Neural cell (in vitro differentiated cells): Measurements from ENCODE around the gene USP36. TPM values are rescaled to one million over a fixed set of nuclear protein-coding genes. Genes with fewer than 3 reads are reported as not detected.

Experiments
- H2AFZ ChIP-seq: fragments of 200-600, 300-800 bp; sonication (generic), shearing (Covaris generic); 2 replicates; pipeline ENCODE4 v1.6.0; 2014; ENCODE audit warnings: low read depth, mild to moderate bottlenecking, antibody characterized with exemption, low read length, moderate library complexity
- H3F3A ChIP-seq: fragments of 200-600 bp; shearing (Covaris generic); 2 replicates; pipeline ENCODE4 v1.6.1; 2016; ENCODE audit warnings: mild to moderate bottlenecking, moderate library complexity, mixed read lengths, antibody characterized with exemption, low read length; ENCODE audit not compliant: insufficient read depth, poor library complexity, severe bottlenecking
- H3K27ac ChIP-seq: fragments of 200-600, 300-800 bp; sonication (generic), shearing (Covaris generic); 2 replicates; pipeline ENCODE4 v1.5.1; 2014; ENCODE audit warnings: mild to moderate bottlenecking, low read length, moderate library complexity
- H3K27me3 ChIP-seq: fragments of 300-800, 200-600 bp; sonication (generic), shearing (Covaris generic); 2 replicates; pipeline ENCODE4 v1.6.0; 2014; ENCODE audit warnings: mild to moderate bottlenecking, low read depth, low read length, moderate library complexity; ENCODE audit not compliant: insufficient read depth
- H3K36me3 ChIP-seq: fragments of 300-800, 200-600 bp; sonication (generic), shearing (Covaris generic); 2 replicates; pipeline ENCODE4 v1.5.1; 2014; ENCODE audit warnings: mild to moderate bottlenecking, antibody characterized with exemption, low read length, moderate library complexity; ENCODE audit not compliant: insufficient read depth
- H3K4me2 ChIP-seq: fragments of 300-800, 200-600 bp; sonication (generic), shearing (Covaris generic); 2 replicates; pipeline ENCODE4 v1.6.0; 2014; ENCODE audit warnings: mild to moderate bottlenecking, low read length
- H3K4me3 ChIP-seq: fragments of 300-800, 200-600 bp; sonication (generic), shearing (Covaris generic); 2 replicates; pipeline ENCODE4 v1.5.1; 2014; ENCODE audit warnings: mild to moderate bottlenecking, low read length, moderate library complexity
- H3K79me2 ChIP-seq: fragments of 200-600 bp; shearing (Covaris generic); replicated peaks from 2 replicates; pipeline ENCODE4 v1.6.0; 2014; ENCODE audit warnings: mild to moderate bottlenecking, low read length, moderate library complexity; ENCODE audit not compliant: insufficient read depth
- H3K9ac ChIP-seq: fragments of 300-800, 200-600 bp; sonication (generic), shearing (Covaris generic); 2 replicates; pipeline ENCODE4 v1.6.1; 2016; ENCODE audit warnings: mild to moderate bottlenecking, low read length, mixed read lengths
- H3K9me2 ChIP-seq: fragments of 200-600 bp; shearing (Covaris generic); 2 replicates; pipeline ENCODE4 v1.6.1; 2016; ENCODE audit warnings: mild to moderate bottlenecking, low read length, mixed read lengths; ENCODE audit not compliant: insufficient read depth
- H3K9me3 ChIP-seq: fragments of 200-600, 300-800 bp; sonication (generic), shearing (Covaris generic); 2 replicates; pipeline ENCODE4 v1.6.1; 2016; ENCODE audit warnings: mild to moderate bottlenecking, mixed run types, low read length, moderate library complexity, mixed read lengths
- H4K20me1 ChIP-seq: fragments of 200-600 bp; shearing (Covaris generic); 2 replicates; pipeline ENCODE4 v1.6.1; 2016; ENCODE audit warnings: mild to moderate bottlenecking, mixed run types; ENCODE audit not compliant: insufficient read depth
- EP300 ChIP-seq: fragments of 450-650 bp; conservative IDR thresholded peaks from 2 replicates; pipeline ENCODE4 v1.6.1; 2014; ENCODE audit warnings: antibody characterized with exemption, mild to moderate bottlenecking, moderate library complexity; ENCODE audit not compliant: poor library complexity, severe bottlenecking
- EZH2 ChIP-seq: fragments of 200-600, 300-800 bp; shearing (Covaris generic), sonication (generic); IDR thresholded peaks from 2 replicates; pipeline ENCODE4 v1.6.1; 2014; ENCODE audit warnings: antibody characterized with exemption, low read length, borderline replicate concordance, mild to moderate bottlenecking; ENCODE audit not compliant: insufficient read depth, poor library complexity, severe bottlenecking
- MXI1 ChIP-seq: fragments of 450-650 bp; conservative IDR thresholded peaks from 2 replicates; pipeline ENCODE4 v1.6.1; 2014; ENCODE audit warnings: antibody characterized with exemption, mild to moderate bottlenecking; ENCODE audit not compliant: poor library complexity, severe bottlenecking
- POLR2AphosphoS5 ChIP-seq: IDR thresholded peaks from 2 replicates; pipeline ENCODE4 v1.6.1; 2012
- RAD21 ChIP-seq: fragments of 450-650 bp; conservative IDR thresholded peaks from 2 replicates; pipeline ENCODE4 v1.6.1; 2014; ENCODE audit warnings: antibody characterized with exemption, mild to moderate bottlenecking, moderate library complexity
- SMC3 ChIP-seq: fragments of 450-650 bp; conservative IDR thresholded peaks from 2 replicates; pipeline ENCODE4 v1.6.1; 2014; ENCODE audit warnings: antibody characterized with exemption, mild to moderate bottlenecking, moderate library complexity; ENCODE audit not compliant: poor library complexity
- TAF1 ChIP-seq: IDR thresholded peaks from 2 replicates; pipeline ENCODE4 v1.6.1; 2012; ENCODE audit warnings: low read depth
- polyA plus RNA-seq: library from polyadenylated mRNA; depleted of rRNA; stranded (reverse); fragments of >200 nt; gene quantifications from 2 replicates; pipeline ENCODE4 v1.2.3, GENCODE V29; 2014
- TF ChIP-seq, protein P1 (sequence below): fragments of 450-650 bp; IDR thresholded peaks from 2 replicates; pipeline ENCODE4 v1.5.1; 2014; ENCODE audit warnings: antibody characterized with exemption, mild to moderate bottlenecking, moderate library complexity; ENCODE audit not compliant: poor library complexity, severe bottlenecking
- TF ChIP-seq, protein P2 (sequence below): IDR thresholded peaks from 2 replicates; pipeline ENCODE4 v1.6.1; 2012; ENCODE audit warnings: borderline replicate concordance

Gene USP36
- polyA plus RNA-seq, 1 donor from 2014 or later: 14.4 TPM

DNA sequence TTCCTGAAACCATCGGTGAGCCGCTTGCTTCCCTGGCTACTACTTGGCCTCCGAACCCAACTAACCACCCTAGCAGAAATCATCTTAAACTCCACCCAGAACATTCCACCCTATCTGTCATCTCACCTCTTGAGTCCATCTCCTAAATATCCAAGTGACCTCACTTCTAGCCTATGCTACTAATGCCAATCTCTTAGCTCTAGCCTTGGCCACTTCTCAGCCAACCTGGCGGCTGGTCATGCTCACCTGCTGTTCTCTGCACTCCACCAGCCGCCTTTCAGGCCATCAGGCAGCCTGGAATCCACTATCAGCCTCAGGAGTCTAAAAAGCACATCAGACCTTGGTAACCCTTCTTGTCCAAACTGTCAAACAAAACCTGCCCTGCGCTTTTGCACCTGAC is 46.6 kb downstream of the USP36 start:
- no peaks in the 10 kb centered on the region for H3K36me3 ChIP-seq
- no peak overlapping the region for H3K27ac ChIP-seq

GRCh38 chr17:78793415-78793814 is 47.2 kb downstream of the USP36 start:
- Histone ChIP-seq H3K9me3 (no peaks in the 10 kb centered on the region), H2AFZ (no peak overlapping the region), H3K9ac (no peak overlapping the region), H3K9me2 (no peaks in the 10 kb centered on the region), H3K27me3 (no peaks in the 10 kb centered on the region), H3K36me3 (no peaks in the 10 kb centered on the region), H3K4me3 (no peak overlapping the region), H4K20me1 (no peaks in the 10 kb centered on the region), H3K4me2 (no peak overlapping the region), H3K79me2 (no peaks in the 10 kb centered on the region), H3K27ac (no peak overlapping the region), H3F3A (no peaks in the 10 kb centered on the region)
- TF ChIP-seq EZH2 (no peak), TAF1 (no peak), RAD21 (no peak), SMC3 (no peak), EP300 (no peak), POLR2AphosphoS5 (no peak), MXI1 (no peak)
- TF ChIP-seq, protein P1, sequence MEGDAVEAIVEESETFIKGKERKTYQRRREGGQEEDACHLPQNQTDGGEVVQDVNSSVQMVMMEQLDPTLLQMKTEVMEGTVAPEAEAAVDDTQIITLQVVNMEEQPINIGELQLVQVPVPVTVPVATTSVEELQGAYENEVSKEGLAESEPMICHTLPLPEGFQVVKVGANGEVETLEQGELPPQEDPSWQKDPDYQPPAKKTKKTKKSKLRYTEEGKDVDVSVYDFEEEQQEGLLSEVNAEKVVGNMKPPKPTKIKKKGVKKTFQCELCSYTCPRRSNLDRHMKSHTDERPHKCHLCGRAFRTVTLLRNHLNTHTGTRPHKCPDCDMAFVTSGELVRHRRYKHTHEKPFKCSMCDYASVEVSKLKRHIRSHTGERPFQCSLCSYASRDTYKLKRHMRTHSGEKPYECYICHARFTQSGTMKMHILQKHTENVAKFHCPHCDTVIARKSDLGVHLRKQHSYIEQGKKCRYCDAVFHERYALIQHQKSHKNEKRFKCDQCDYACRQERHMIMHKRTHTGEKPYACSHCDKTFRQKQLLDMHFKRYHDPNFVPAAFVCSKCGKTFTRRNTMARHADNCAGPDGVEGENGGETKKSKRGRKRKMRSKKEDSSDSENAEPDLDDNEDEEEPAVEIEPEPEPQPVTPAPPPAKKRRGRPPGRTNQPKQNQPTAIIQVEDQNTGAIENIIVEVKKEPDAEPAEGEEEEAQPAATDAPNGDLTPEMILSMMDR: no peak
- TF ChIP-seq, protein P2, sequence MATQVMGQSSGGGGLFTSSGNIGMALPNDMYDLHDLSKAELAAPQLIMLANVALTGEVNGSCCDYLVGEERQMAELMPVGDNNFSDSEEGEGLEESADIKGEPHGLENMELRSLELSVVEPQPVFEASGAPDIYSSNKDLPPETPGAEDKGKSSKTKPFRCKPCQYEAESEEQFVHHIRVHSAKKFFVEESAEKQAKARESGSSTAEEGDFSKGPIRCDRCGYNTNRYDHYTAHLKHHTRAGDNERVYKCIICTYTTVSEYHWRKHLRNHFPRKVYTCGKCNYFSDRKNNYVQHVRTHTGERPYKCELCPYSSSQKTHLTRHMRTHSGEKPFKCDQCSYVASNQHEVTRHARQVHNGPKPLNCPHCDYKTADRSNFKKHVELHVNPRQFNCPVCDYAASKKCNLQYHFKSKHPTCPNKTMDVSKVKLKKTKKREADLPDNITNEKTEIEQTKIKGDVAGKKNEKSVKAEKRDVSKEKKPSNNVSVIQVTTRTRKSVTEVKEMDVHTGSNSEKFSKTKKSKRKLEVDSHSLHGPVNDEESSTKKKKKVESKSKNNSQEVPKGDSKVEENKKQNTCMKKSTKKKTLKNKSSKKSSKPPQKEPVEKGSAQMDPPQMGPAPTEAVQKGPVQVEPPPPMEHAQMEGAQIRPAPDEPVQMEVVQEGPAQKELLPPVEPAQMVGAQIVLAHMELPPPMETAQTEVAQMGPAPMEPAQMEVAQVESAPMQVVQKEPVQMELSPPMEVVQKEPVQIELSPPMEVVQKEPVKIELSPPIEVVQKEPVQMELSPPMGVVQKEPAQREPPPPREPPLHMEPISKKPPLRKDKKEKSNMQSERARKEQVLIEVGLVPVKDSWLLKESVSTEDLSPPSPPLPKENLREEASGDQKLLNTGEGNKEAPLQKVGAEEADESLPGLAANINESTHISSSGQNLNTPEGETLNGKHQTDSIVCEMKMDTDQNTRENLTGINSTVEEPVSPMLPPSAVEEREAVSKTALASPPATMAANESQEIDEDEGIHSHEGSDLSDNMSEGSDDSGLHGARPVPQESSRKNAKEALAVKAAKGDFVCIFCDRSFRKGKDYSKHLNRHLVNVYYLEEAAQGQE: no peak

More for the DNA sequence above, 46.6 kb downstream of the USP36 start:
- Histone ChIP-seq H3K27me3 (no peaks in the 10 kb centered on the region), H4K20me1 (no peaks in the 10 kb centered on the region), H3F3A (no peaks in the 10 kb centered on the region), H3K9me2 (no peaks in the 10 kb centered on the region), H3K9me3 (no peaks in the 10 kb centered on the region), H3K79me2 (no peaks in the 10 kb centered on the region), H3K4me2 (no peak overlapping the region), H2AFZ (no peak overlapping the region), H3K4me3 (no peak overlapping the region), H3K9ac (no peak overlapping the region)
- TF ChIP-seq MXI1: no peak
- TF ChIP-seq, protein P2: no peak
- no peak for TF ChIP-seq EP300
- no peak for TF ChIP-seq POLR2AphosphoS5
- no peak for TF ChIP-seq RAD21
- TF ChIP-seq TAF1: no peak
- TF ChIP-seq, protein P1: no peak
- TF ChIP-seq SMC3: no peak
- TF ChIP-seq EZH2: no peak
